CD4-positive, alpha-beta T cell (primary cell): ENCODE measurements around the gene KLF13. TPM values are rescaled to one million over a fixed set of nuclear protein-coding genes. Genes with fewer than 3 reads are reported as not detected.

Source experiments
- ATAC-seq: fragments of 200-7000 bp; cut with Tn5 transposase; one replicate; pipeline ENCODE4 v1.10.0; 2022; ENCODE audit warnings: mild to moderate bottlenecking; ENCODE audit not compliant: poor library complexity
- CTCF ChIA-PET: fragments of 350-600 bp; sonication (Branson Sonifier 250); formaldehyde crosslinking; loops from one replicate; lab custom pipeline; 2021; ENCODE audit warnings: antibody characterized with exemption, inconsistent platforms; lab: Charles Lee
- POLR2A ChIA-PET: fragments of 350-600 bp; sonication (Branson Sonifier 250); formaldehyde crosslinking; loops from one replicate; lab custom pipeline; 2021; ENCODE audit warnings: antibody characterized with exemption, inconsistent platforms; lab: Charles Lee
- DNase-seq, 14 experiments: peaks; one replicate each; pipeline ENCODE4 v3.0.0-alpha.2; 2013 to 2020; ENCODE audit warnings: mixed read lengths in 2 of 14
- H3K27ac ChIP-seq, 2 donors: one replicate each; pipeline versions ENCODE4 v1.5.1 to v1.7.0; 2013; ENCODE audit warnings: low read length in 2 of 2, low read depth in 1 of 2, mild to moderate bottlenecking in 1 of 2
- H3K27me3 ChIP-seq, 2 experiments: 1 replicate in 1 of 2; 2 replicates in 1 of 2; pipeline versions ENCODE4 v1.6.1 to v1.7.0; 2013; ENCODE audit warnings: low read length in 2 of 2, control low read depth in 1 of 2, mild to moderate bottlenecking in 1 of 2, moderate library complexity in 1 of 2; ENCODE audit not compliant: insufficient read depth in 2 of 2, control insufficient read depth in 1 of 2
- H3K36me3 ChIP-seq: one replicate; pipeline ENCODE4 v1.6.1; 2013; ENCODE audit warnings: low read length, control low read depth; ENCODE audit not compliant: insufficient read depth
- H3K4me1 ChIP-seq: one replicate; pipeline ENCODE4 v1.6.1; 2013; ENCODE audit warnings: low read length, control low read depth; ENCODE audit not compliant: insufficient read depth
- H3K4me3 ChIP-seq: one replicate; pipeline ENCODE4 v1.5.1; 2013; ENCODE audit warnings: mild to moderate bottlenecking, low read length, moderate library complexity
- H3K9me3 ChIP-seq, 2 experiments: 1 replicate in 1 of 2; 2 replicates in 1 of 2; pipeline versions ENCODE4 v1.6.1 to v1.7.0; 2013; ENCODE audit warnings: low read length in 2 of 2, mild to moderate bottlenecking in 2 of 2, control low read depth in 1 of 2, moderate library complexity in 1 of 2; ENCODE audit not compliant: control insufficient read depth in 1 of 2, insufficient read depth in 1 of 2
- H3K27ac Mint-ChIP-seq: one replicate; pipeline ENCODE4 v1.8.0; 2020; ENCODE audit warnings: mixed read lengths
- H3K27me3 Mint-ChIP-seq: one replicate; pipeline ENCODE4 v1.8.0; 2021; ENCODE audit warnings: mixed read lengths
- H3K36me3 Mint-ChIP-seq: one replicate; pipeline ENCODE4 v1.8.0; 2021; ENCODE audit warnings: low read depth, mixed read lengths
- H3K4me1 Mint-ChIP-seq: one replicate; pipeline ENCODE4 v1.8.0; 2021; ENCODE audit warnings: low read depth, mixed read lengths
- H3K4me3 Mint-ChIP-seq: one replicate; pipeline ENCODE4 v1.8.0; 2020; ENCODE audit warnings: mild to moderate bottlenecking, mixed read lengths
- H3K9me3 Mint-ChIP-seq: one replicate; pipeline ENCODE4 v1.8.0; 2020; ENCODE audit warnings: mixed read lengths
- CTCF ChIP-seq: fragments of 200-600 bp; IDR thresholded peaks from one replicate; pipeline ENCODE4 v1.8.0; 2022; ENCODE audit warnings: antibody characterized with exemption, mild to moderate bottlenecking
- intact Hi-C, 2 experiments: fragments of 100-400 bp; cut with DNase I in 1 of 2; cut with micrococcal nuclease in 1 of 2; formaldehyde crosslinking; loops; one replicate each; pipeline versions ENCODE4 v1.15.1 to v1.9.0; 2023 to 2025; cut with DNase I, micrococcal nuclease
- total RNA-seq, 174 experiments: library from RNA in 2 of 174; stranded (reverse) in 2 of 174; gene quantifications; one replicate each; pipeline ENCODE4 v1.2.3 and lab custom pipeline; 2021 to 2026

KLF13 gene
- total RNA-seq, 2 experiments from 2014 or later, result 284 to 308 TPM

GRCh38 chr15:31302029-31302657, 24.5 kb upstream of the KLF13 start:
- Histone ChIP-seq H3K36me3 (no peaks in the 10 kb centered on the region), H3K27me3 (no peaks in the 10 kb centered on the region), H3K27ac (no peak overlapping the region), H3K4me3 (no peak overlapping the region), H3K9me3 (peaks cover 0 to 5% of the 10 kb centered on the region in 2 experiments), H3K4me1 (peaks cover 37% of the 10 kb centered on the region)
- H3K9me3 Mint-ChIP-seq, result no peaks in the 10 kb centered on the region
- ATAC-seq, result no peak
- POLR2A ChIA-PET, result interaction anchor here (1.8 kb wide), 1 partner anchor 133 kb away, joined by 6 read pairs; no protein-coding TSS in a partner anchor
- H3K4me1 Mint-ChIP-seq, result peaks cover 38% of the 10 kb centered on the region
- H3K27ac Mint-ChIP-seq, result no peak overlapping the region
- no peak for DNase-seq
- intact Hi-C loops, result loop anchor here (5.0 kb wide), 2 partner anchors 35 to 50 kb away; no protein-coding TSS in a partner anchor
- H3K4me3 Mint-ChIP-seq, result no peak overlapping the region
- no peaks in the 10 kb centered on the region for H3K36me3 Mint-ChIP-seq
- peaks cover under 1% of the 10 kb centered on the region for H3K27me3 Mint-ChIP-seq
- CTCF ChIA-PET, result interaction anchor here (1.0 kb wide), 2 partner anchors 95 to 187 kb away, joined by 3 to 6 read pairs; no protein-coding TSS in a partner anchor
- TF ChIP-seq CTCF, result no peak

- Histone ChIP-seq H3K9me3 (peaks cover 0 to 5% of the 10 kb centered on the region in 2 experiments), H3K4me1 (peaks cover 43% of the 10 kb centered on the region), H3K27ac (no peak overlapping the region), H3K36me3 (no peaks in the 10 kb centered on the region), H3K4me3 (no peak overlapping the region), H3K27me3 (no peaks in the 10 kb centered on the region)
- CTCF ChIA-PET, result interaction anchor here (0.6 to 1.0 kb wide), 7 partner anchors 22 to 193 kb away, joined by 3 to 6 read pairs (median 4); no protein-coding TSS in a partner anchor
- DNase-seq, result peak in 4 of 14 experiments; percentile 16 to 54 (median 39)
- Mint-ChIP-seq H3K9me3 (no peaks in the 10 kb centered on the region), H3K27me3 (peaks cover 5% of the 10 kb centered on the region), H3K4me1 (peaks cover 46% of the 10 kb centered on the region), H3K36me3 (no peaks in the 10 kb centered on the region), H3K27ac (peak overlapping the region; percentile 58), H3K4me3 (no peak overlapping the region)
- ATAC-seq, result peak; percentile 49
- intact Hi-C loops, result loop anchor here (1.0 to 5.0 kb wide), 3 partner anchors 36 to 185 kb away; no protein-coding TSS in a partner anchor
- POLR2A ChIA-PET, result interaction anchor here (0.6 to 1.9 kb wide), 7 partner anchors 23 to 173 kb away, joined by 3 to 6 read pairs (median 5); partner anchors contain the start of gene KLF13
- no peak for TF ChIP-seq CTCF
Measured at GRCh38 chr15:31302778-31303725, 23.6 kb upstream of the KLF13 start.
